ENCODE measurements around the gene ARL6IP6. TPM values are rescaled to one million over a fixed set of nuclear protein-coding genes. Genes with fewer than 3 reads are reported as not detected.
"Not testable (repeated sequence)": the region's sequence is repeated elsewhere in the genome, so short reads cannot be mapped to it uniquely, and the experiment has no call there.

ARL6IP6 gene
- total RNA-seq, 4 donors from 2014 or later, result 9.1 to 17.4 (median 15.0) TPM

DNA sequence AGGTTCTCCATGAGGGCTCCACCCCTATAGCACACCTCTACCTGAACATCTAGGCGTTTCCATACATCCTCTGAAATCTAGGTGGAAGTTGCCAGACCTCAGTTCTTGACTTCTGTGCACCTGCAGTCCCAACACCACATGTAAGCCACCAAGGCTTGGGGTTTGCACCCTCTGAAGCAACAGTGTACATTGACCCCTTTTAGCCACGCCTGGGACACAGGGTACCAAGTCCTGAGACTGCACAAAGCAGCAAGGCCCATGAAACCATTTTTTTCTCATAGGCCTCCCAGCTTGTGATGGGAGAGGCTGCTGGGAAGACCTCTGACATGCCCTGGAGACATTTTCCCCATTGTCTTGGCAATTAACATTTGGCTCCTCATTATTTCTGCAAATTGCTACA is 20.0 kb downstream of the ARL6IP6 start:
- peak in 1 of 3 donors; percentile 64 for DNase-seq

DNA sequence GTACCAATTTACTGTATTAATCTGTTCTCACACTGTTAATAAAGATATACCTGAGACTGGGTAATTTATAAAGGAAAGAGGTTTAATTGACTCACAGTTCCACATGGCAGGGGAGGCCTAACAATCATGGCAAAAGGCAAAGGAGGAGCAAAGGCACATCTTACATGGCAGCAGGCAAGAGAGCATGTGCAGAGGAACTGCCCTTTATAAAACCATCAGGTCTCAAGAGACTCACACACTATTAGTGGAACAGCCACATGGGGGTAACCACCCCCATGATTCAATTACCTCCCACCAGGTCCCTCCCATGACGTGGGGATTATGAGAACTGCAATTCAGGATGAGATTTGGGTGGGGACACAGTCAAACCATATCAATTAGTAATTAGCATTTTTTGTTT is 21.3 kb downstream of the ARL6IP6 start:
- not testable (repeated sequence) for H3K9me3 ChIP-seq, H3K27me3 ChIP-seq, H3K4me1 ChIP-seq, H3K4me3 ChIP-seq, DNase-seq, H3K27ac ChIP-seq
- peaks cover 0 to 35% (median 0%) of the 10 kb centered on the region in 3 donors for H3K36me3 ChIP-seq

More for the DNA sequence above, 20.0 kb downstream of the ARL6IP6 start:
- Histone ChIP-seq H3K4me1 (no peaks in the 10 kb centered on the region), H3K36me3 (peaks cover 0 to 35% (median 0%) of the 10 kb centered on the region in 3 donors), H3K27me3 (no peaks in the 10 kb centered on the region), H3K4me3 (no peak overlapping the region), H3K9me3 (no peaks in the 10 kb centered on the region), H3K27ac (no peak overlapping the region)
- no peak for TF ChIP-seq POLR2A (IDR thresholded peaks at IDR 0.05)
- TF ChIP-seq, protein P1, sequence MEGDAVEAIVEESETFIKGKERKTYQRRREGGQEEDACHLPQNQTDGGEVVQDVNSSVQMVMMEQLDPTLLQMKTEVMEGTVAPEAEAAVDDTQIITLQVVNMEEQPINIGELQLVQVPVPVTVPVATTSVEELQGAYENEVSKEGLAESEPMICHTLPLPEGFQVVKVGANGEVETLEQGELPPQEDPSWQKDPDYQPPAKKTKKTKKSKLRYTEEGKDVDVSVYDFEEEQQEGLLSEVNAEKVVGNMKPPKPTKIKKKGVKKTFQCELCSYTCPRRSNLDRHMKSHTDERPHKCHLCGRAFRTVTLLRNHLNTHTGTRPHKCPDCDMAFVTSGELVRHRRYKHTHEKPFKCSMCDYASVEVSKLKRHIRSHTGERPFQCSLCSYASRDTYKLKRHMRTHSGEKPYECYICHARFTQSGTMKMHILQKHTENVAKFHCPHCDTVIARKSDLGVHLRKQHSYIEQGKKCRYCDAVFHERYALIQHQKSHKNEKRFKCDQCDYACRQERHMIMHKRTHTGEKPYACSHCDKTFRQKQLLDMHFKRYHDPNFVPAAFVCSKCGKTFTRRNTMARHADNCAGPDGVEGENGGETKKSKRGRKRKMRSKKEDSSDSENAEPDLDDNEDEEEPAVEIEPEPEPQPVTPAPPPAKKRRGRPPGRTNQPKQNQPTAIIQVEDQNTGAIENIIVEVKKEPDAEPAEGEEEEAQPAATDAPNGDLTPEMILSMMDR (IDR thresholded peaks at IDR 0.05), result no peak

DNA sequence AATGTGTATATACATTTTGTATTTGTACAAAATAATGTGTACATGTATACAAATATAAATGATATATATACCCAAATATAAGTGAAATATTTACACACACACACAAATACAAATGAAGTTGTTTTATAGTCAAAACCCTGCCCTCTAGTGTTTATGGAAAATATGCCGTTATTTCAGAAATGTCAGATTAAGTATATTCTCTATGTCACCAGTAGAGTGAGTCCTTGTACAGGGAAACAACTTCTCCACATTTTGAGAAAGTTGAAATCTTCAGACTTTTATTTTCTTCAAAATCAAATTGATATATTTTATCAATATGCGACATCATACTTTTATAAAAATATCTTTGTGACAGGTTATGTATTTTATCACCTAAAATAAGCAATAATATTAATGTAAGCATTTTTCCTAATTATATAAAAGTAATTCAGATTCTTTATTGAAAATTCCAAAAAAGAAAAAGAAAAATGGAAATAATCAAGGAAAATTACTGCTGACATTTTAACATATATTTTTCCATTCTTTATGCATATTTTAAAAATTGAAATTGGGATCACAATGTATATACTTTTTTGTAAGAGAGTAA is 22.4 kb downstream of the ARL6IP6 start:
- DNase-seq, result no peak
- Histone ChIP-seq H3K9me3 (no peaks in the 10 kb centered on the region), H3K4me3 (no peak overlapping the region), H3K4me1 (no peaks in the 10 kb centered on the region), H3K27ac (no peak overlapping the region), H3K36me3 (peaks cover 0 to 27% (median 0%) of the 10 kb centered on the region in 3 donors), H3K27me3 (no peaks in the 10 kb centered on the region)
- TF ChIP-seq, protein P1 (IDR thresholded peaks at IDR 0.05), result peak; percentile 54 to 95 (median 87)
- no peak for TF ChIP-seq POLR2A (IDR thresholded peaks at IDR 0.05)

DNA sequence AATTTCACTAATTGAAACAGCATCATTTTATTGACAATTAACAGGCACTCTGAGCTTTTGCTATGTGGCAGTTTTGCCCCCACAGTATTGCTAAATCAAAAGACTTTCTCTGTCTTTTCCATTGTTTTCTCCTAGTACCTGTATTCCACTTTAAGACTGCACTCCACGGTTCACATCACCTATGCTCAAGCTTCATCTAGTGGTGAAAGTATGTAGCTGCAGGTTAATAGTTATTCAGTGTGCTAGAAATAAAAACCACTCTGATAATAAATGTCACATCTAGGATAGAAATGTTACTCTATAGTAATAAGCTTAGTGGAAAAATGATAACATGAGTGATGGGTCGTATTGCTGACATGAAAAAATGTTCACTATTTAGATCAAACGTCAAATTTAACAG is 24.6 kb downstream of the ARL6IP6 start:
- Histone ChIP-seq H3K27ac (no peak overlapping the region), H3K4me1 (no peaks in the 10 kb centered on the region), H3K9me3 (no peaks in the 10 kb centered on the region), H3K4me3 (no peak overlapping the region), H3K36me3 (peaks cover 0 to 12% (median 0%) of the 10 kb centered on the region in 3 donors), H3K27me3 (no peaks in the 10 kb centered on the region)
- TF ChIP-seq, protein P1 (IDR thresholded peaks at IDR 0.05), result peak in 4 of 6 experiments; percentile 31 to 63 (median 54)
- TF ChIP-seq POLR2A (IDR thresholded peaks at IDR 0.05), result no peak
- DNase-seq, result no peak

DNA sequence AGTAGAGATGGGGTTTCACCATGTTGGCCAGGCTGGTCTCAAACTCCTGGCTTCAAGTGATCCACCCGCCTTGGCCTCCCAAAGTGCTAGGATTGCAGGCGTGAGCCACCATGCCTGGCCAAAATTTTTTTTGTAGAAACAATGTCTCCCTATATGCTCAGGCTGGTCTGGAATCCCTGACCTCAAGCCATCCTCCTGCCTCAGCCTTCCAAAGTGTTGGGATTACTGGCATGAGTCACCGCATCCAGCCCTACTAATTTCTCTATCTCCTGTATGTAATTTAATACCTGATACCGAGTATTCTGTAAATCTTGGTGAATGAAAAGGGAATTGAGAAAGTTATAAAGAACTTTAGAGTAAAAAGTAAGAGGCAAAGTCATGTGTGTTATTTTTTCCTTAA is 29.3 kb downstream of the ARL6IP6 start:
- H3K4me3 ChIP-seq, DNase-seq, H3K27me3 ChIP-seq, H3K4me1 ChIP-seq, H3K9me3 ChIP-seq, H3K27ac ChIP-seq: not testable (repeated sequence)
- peaks cover 0 to 11% (median 0%) of the 10 kb centered on the region in 3 donors for H3K36me3 ChIP-seq

DNA sequence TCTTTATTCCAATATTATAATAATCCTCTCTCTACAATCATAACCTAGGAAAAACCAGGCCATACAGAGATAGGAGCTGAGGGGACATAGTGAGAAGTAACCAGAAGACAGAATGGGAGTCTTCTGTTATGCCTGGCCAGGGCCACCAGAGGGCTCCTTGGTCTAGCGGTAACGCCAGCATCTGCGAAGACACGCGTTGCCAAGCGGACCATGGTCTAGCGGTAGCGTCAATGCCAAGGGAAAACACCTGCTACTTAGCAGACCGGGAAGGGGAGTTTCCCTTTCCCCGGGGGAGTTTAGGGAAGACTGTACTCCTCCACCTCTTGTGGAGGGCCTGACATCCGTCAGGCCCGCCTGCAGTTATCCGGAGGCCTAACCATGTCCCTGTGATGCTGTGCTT is 36.6 kb downstream of the ARL6IP6 start:
- no peak overlapping the region for H3K4me3 ChIP-seq
- no peaks in the 10 kb centered on the region for H3K27me3 ChIP-seq
- peak in 1 of 3 donors; percentile 51 for DNase-seq
- TF ChIP-seq POLR2A (IDR thresholded peaks at IDR 0.05), result no peak
- TF ChIP-seq, protein P1 (IDR thresholded peaks at IDR 0.05), result peak in 1 of 6 experiments; percentile 11
- H3K4me1 ChIP-seq, result no peaks in the 10 kb centered on the region
- H3K36me3 ChIP-seq, result peaks cover 0 to 32% (median 0%) of the 10 kb centered on the region in 3 donors
- H3K9me3 ChIP-seq, result no peaks in the 10 kb centered on the region
- H3K27ac ChIP-seq, result no peak overlapping the region
